GM15510 (cell line): ENCODE data around the gene PDE8B.

Source experiments
- POLR2A ChIP-seq: IDR thresholded peaks from 3 replicates; pipeline ENCODE4 v1.6.1; 2011; ENCODE audit warnings: borderline replicate concordance; ENCODE audit not compliant: insufficient read length; ENCODE audit errors: extremely low read depth

Gene PDE8B

DNA sequence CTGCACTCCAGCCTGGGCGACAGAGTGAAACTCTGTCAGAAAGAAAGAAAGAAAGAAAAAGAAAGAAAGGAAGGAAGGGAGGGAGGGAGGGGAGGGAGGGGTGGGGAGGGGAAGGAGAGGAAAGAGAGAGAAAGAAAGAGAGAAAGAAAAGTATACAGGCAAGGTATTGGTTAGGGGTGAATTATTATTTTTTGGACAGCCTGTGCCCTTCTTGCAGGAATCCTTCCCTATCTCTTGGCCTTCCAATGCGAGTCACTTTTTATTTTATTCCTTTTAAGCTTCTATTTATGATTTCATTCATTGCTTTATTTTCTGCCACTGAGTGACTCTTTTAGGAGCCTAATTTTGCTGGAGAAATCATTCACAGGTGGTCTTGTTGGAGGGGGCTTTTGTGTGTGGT is 98.7 kb downstream of the PDE8B start:
- TF ChIP-seq POLR2A = no peak

- no peak for TF ChIP-seq POLR2A
These were observed 100.2 kb downstream of the PDE8B start for GRCh38 chr5:77310494-77311213.

- TF ChIP-seq POLR2A = no peak
These were observed 100.7 kb downstream of the PDE8B start for GRCh38 chr5:77311214-77311571.

- no peak for TF ChIP-seq POLR2A
These were observed 101.9 kb downstream of the PDE8B start for GRCh38 chr5:77312413-77312812.

- TF ChIP-seq POLR2A = no peak
These were observed 106.6 kb downstream of the PDE8B start for GRCh38 chr5:77316871-77317661.

GRCh38 chr5:77318060-77318459 is 107.6 kb downstream of the PDE8B start:
- no peak for TF ChIP-seq POLR2A

- no peak for TF ChIP-seq POLR2A
These were observed 108.8 kb downstream of the PDE8B start for GRCh38 chr5:77319117-77319804.

- no peak for TF ChIP-seq POLR2A
These were observed 111.4 kb downstream of the PDE8B start for GRCh38 chr5:77321793-77322394.

DNA sequence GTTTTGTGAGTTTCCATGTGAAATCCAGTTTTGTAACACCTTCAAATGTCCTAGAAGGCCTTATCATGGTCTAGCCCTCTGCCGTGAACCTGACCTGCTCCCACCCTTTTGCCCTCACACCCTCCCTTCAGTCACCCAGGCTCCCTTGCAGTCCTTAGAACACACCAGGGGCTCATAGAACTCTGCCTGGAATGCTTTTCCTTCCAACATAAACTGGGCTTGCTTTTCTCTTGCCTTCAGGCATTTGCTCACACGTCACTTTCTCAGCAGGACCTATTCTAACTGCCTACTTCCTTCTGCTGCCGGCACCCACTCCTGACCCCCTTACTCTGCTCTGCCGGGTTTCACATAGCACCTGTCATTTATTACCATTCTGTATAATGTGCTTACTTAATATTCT is 111.9 kb downstream of the PDE8B start:
- TF ChIP-seq POLR2A = no peak

- no peak for TF ChIP-seq POLR2A
These were observed 115.6 kb downstream of the PDE8B start for GRCh38 chr5:77325921-77326541.

GRCh38 chr5:77326986-77327734 is 116.7 kb downstream of the PDE8B start:
- no peak for TF ChIP-seq POLR2A

GRCh38 chr5:77328930-77329647 is 118.6 kb downstream of the PDE8B start:
- no peak for TF ChIP-seq POLR2A

- no peak for TF ChIP-seq POLR2A
These were observed 119.4 kb downstream of the PDE8B start for GRCh38 chr5:77329664-77330430.
